HFF-Myc (cell line): ENCODE measurements around the gene FMNL2.

Source experiments
- DNase-seq: peaks from one replicate; pipeline ENCODE4 v3.0.0-alpha.2; 2011; ENCODE audit warnings: low read depth; ENCODE audit errors: extremely low read depth
- H3K4me3 ChIP-seq: replicated peaks from 2 replicates; pipeline ENCODE4 v1.5.1; 2011; ENCODE audit warnings: low read depth, mild to moderate bottlenecking, control low read depth, low read length
- CTCF ChIP-seq: IDR thresholded peaks from 2 replicates; pipeline ENCODE4 v1.5.1; 2012; ENCODE audit warnings: mild to moderate bottlenecking, low read depth, low read length, control low read depth; ENCODE audit errors: missing control alignments

Gene FMNL2

GRCh38 chr2:152623775-152624174, 288.8 kb downstream of the FMNL2 start:
- no peak for TF ChIP-seq CTCF
- DNase-seq: no peak
- no peak overlapping the region for H3K4me3 ChIP-seq

- DNase-seq: no peak
These were observed 289.8 kb downstream of the FMNL2 start for GRCh38 chr2:152624805-152625204.

GRCh38 chr2:152626911-152627339, 292.0 kb downstream of the FMNL2 start:
- no peak for TF ChIP-seq CTCF
- no peak for DNase-seq
- no peak overlapping the region for H3K4me3 ChIP-seq

More at GRCh38 chr2:152624805-152625204, 289.8 kb downstream of the FMNL2 start:
- H3K4me3 ChIP-seq: no peak overlapping the region
- TF ChIP-seq CTCF: no peak

GRCh38 chr2:152627351-152627957, 292.5 kb downstream of the FMNL2 start:
- TF ChIP-seq CTCF: peak; percentile 39
- H3K4me3 ChIP-seq: no peak overlapping the region
- DNase-seq: no peak

- TF ChIP-seq CTCF: no peak
- H3K4me3 ChIP-seq: no peak overlapping the region
- DNase-seq: no peak
These were observed 294.2 kb downstream of the FMNL2 start for GRCh38 chr2:152629202-152629601.

GRCh38 chr2:152630466-152630865, 295.5 kb downstream of the FMNL2 start:
- H3K4me3 ChIP-seq: no peak overlapping the region
- no peak for TF ChIP-seq CTCF
- DNase-seq: no peak

GRCh38 chr2:152632736-152633135, 297.8 kb downstream of the FMNL2 start:
- no peak overlapping the region for H3K4me3 ChIP-seq
- TF ChIP-seq CTCF: no peak

More at GRCh38 chr2:152632736-152633135, 297.8 kb downstream of the FMNL2 start:
- DNase-seq: no peak
